HG03060 (cell line): ENCODE data around the gene PAPOLB.
"Not testable (repeated sequence)": the region's sequence is repeated elsewhere in the genome, so short reads cannot be mapped to it uniquely, and the experiment has no call there.

Source experiments
- ATAC-seq: cut with Tn5 transposase; IDR thresholded peaks from one replicate; pipeline ENCODE4 v1.9.1; 2021; ENCODE audit warnings: low read depth, moderate number of reproducible peaks; ENCODE audit not compliant: unreplicated experiment

PAPOLB gene

GRCh38 chr7:4861673-4862072 is at the start of gene PAPOLB:
Gene PAPOLB, minus strand, starts transcription at chr7:4862030. Its CDS starts 220 bp downstream, at chr7:4861810.
- ATAC-seq: no peak

- no peak for ATAC-seq
Observed at GRCh38 chr7:4911111-4911828, 49.4 kb upstream of the PAPOLB start.

- no peak for ATAC-seq
Observed at GRCh38 chr7:4906682-4907081, 44.9 kb upstream of the PAPOLB start.

GRCh38 chr7:4905171-4905570 is 43.3 kb upstream of the PAPOLB start:
- ATAC-seq: no peak

- ATAC-seq: no peak
Observed at GRCh38 chr7:4904346-4904745, 42.5 kb upstream of the PAPOLB start.

GRCh38 chr7:4895766-4896165 is 33.9 kb upstream of the PAPOLB start:
- no peak for ATAC-seq

- ATAC-seq: no peak
Observed at GRCh38 chr7:4894482-4894881, 32.7 kb upstream of the PAPOLB start.

GRCh38 chr7:4893929-4894475 is 32.2 kb upstream of the PAPOLB start:
- no peak for ATAC-seq

GRCh38 chr7:4893188-4893587 is 31.4 kb upstream of the PAPOLB start:
- ATAC-seq: not testable (repeated sequence)

- ATAC-seq: not testable (repeated sequence)
Observed at GRCh38 chr7:4891522-4891921, 29.7 kb upstream of the PAPOLB start.

- no peak for ATAC-seq
Observed at GRCh38 chr7:4889682-4890081, 27.9 kb upstream of the PAPOLB start.

GRCh38 chr7:4888161-4888560 is 26.3 kb upstream of the PAPOLB start:
- no peak for ATAC-seq

- no peak for ATAC-seq
Observed at GRCh38 chr7:4886671-4887070, 24.8 kb upstream of the PAPOLB start.

GRCh38 chr7:4885317-4885807 is 23.5 kb upstream of the PAPOLB start:
- no peak for ATAC-seq

GRCh38 chr7:4884164-4884563 is 22.3 kb upstream of the PAPOLB start:
- no peak for ATAC-seq

- peak; percentile 35 for ATAC-seq
Observed at GRCh38 chr7:4883372-4884144, 21.7 kb upstream of the PAPOLB start, which contains the start of gene RADIL. Gene RADIL, minus strand, starts transcription at chr7:4883716. Its CDS starts 5,577 bp downstream, at chr7:4878139.

- ATAC-seq: no peak
Observed at GRCh38 chr7:4883033-4883371, 21.2 kb upstream of the PAPOLB start.

- no peak for ATAC-seq
Observed at GRCh38 chr7:4882169-4883032, 20.6 kb upstream of the PAPOLB start.

GRCh38 chr7:4880218-4880617 is 18.4 kb upstream of the PAPOLB start:
- ATAC-seq: no peak

GRCh38 chr7:4879396-4880081 is 17.7 kb upstream of the PAPOLB start:
- ATAC-seq: no peak
